Bronchial epithelial cell (primary cell): Measurements from ENCODE around the gene RNF167. TPM values are rescaled to one million over a fixed set of nuclear protein-coding genes. Genes with fewer than 3 reads are reported as not detected.

Experiments
- DNase-seq: peaks from one replicate; pipeline ENCODE4 v3.0.0-alpha.2; 2010; ENCODE audit warnings: low read depth
- FAIRE-seq: peaks from 2 replicates; lab custom pipeline; 2011; peaks lifted over from hg19 to GRCh38; lab: Jason Lieb, UNC
- H3K27me3 ChIP-seq: 2 replicates; pipeline ENCODE4 v1.5.1; 2011; ENCODE audit warnings: low read length; ENCODE audit not compliant: control insufficient read depth, insufficient read depth
- H3K36me3 ChIP-seq: 2 replicates; pipeline ENCODE4 v1.5.1; 2011; ENCODE audit warnings: low read length; ENCODE audit not compliant: control insufficient read depth, insufficient read depth
- H3K4me3 ChIP-seq: 2 replicates; pipeline ENCODE4 v1.5.1; 2011; ENCODE audit warnings: mild to moderate bottlenecking, low read depth, low read length, control low read depth
- CTCF ChIP-seq: IDR thresholded peaks from 2 replicates; pipeline ENCODE4 v1.5.1; 2011; ENCODE audit warnings: mild to moderate bottlenecking, moderate library complexity, low read length, control low read depth, inconsistent platforms; ENCODE audit not compliant: insufficient read depth, severe bottlenecking
- total RNA-seq: library from RNA; depleted of rRNA; stranded (reverse); fragments of >200 nt; gene quantifications from 2 replicates; pipeline ENCODE4 v1.2.1, GENCODE V29; 2014

RNF167 gene
- total RNA-seq, 1 donor from 2014 or later, result 15.8 TPM

DNA sequence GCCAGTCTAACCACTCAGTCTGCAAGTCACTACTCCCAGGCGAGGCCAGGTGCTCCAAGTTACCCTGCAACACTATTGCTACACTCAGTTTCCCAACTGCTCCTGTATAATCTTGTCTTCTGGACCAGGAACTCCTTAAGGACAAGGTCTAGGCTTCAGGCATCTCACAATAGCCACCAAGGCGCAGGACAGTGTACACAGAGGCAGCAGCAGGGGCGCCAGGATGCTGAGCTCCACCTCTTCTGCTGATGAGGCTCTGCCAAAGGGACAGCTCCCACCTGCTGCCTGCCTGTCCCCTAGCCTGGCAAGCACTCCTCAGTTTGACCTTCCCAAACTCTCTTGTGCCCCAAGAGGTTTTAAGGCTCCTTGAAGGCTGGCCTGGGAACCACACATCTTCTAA is 3.6 kb upstream of the RNF167 start:
- TF ChIP-seq CTCF, result no peak
- Histone ChIP-seq H3K4me3 (no peak overlapping the region), H3K27me3 (no peaks in the 10 kb centered on the region), H3K36me3 (peaks cover 18% of the 10 kb centered on the region)
- DNase-seq (no peak), FAIRE-seq (no peak)

DNA sequence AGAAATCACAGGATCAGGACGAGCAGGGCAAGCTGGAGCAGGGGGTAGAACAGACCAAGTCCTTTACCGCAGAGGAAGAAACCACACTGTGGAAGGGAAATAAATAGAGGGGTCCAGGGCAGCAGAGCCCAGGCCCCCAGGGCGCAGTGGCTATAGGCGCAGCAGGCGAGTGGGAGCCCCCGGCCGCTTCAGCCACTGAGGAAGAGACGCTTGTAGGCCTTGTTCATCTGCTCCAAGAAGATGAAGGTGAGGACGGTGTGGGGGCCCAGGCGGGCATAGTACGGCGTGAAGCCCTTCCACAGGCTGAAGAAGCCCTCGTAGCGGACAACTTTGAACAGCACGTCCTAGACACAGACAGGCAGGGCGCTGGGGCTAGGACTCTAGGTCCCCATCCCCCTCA is 2.5 kb upstream of the RNF167 start:
- no peak for TF ChIP-seq CTCF
- Histone ChIP-seq H3K4me3 (no peak overlapping the region), H3K27me3 (no peaks in the 10 kb centered on the region), H3K36me3 (peaks cover 21% of the 10 kb centered on the region)
- DNase-seq, result no peak
- no peak for FAIRE-seq

DNA sequence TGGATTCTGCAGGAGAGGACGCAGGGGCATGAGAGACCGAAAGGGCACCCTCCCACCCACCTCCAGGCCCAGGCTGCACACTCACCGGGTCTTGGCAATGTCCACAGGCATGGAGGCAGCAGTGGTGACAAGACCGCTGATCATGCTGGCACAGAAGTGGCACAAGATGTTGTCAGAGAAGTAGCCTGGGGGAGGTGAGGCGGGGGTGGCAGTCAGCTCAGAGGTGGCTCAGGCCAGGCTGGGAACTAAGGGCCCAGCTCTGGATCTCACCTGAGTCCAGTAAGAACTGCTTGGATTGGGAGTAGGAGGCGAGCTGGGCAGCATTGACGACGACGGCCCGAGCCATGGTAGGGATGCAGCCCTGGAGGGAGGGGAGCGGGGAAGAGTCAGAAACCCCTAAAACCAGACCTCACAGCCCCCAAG is 2.0 kb upstream of the RNF167 start:
- no peak for FAIRE-seq
- Histone ChIP-seq H3K27me3 (no peaks in the 10 kb centered on the region), H3K36me3 (peaks cover 21% of the 10 kb centered on the region), H3K4me3 (no peak overlapping the region)
- DNase-seq, result no peak
- TF ChIP-seq CTCF, result no peak

DNA sequence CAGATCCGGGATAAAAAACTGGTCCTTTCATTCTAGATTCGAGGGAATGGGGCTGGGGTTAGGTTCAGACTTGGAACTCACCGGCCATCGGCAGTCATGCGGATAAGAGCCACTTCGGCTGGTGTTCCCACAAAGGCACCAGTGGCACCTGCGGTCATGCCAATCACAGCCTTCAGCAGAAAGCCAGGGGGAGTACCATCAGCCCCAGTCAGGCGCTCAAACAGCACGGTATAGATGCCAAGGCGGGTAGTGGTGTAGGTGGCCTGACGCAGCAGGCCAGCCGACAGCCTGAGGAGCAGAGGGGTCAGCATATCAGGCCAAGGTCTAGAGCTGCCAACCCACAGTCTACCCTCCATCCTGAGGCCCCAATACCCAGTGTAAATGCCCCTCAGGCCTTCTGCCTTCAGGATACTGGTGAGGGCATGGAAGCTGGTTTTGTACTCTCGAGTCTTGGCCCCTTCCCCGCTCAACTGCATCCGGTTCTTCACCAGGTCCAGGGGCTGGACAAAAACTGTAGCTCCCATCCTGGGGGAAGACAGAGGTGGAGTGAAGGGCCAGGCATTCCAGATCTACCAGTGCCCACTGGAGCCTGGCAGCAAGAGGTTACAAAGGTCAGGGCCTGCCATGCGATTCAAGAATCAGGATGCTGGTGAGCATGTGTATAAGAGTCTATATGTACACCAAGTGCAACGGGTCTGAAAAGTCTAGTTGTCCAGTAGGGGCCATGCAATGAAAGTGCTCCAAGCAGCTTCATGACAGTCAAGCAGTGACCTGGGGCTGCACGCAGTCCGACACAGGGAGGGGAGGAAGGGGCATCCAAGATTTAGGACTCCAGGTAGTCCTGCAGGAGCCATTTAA is 1.2 kb upstream of the RNF167 start:
- peak; percentile 1 for TF ChIP-seq CTCF
- no peak for DNase-seq
- no peak for FAIRE-seq
- Histone ChIP-seq H3K4me3 (peak overlapping the region; percentile 93), H3K27me3 (no peaks in the 10 kb centered on the region), H3K36me3 (peaks cover 26% of the 10 kb centered on the region)

DNA sequence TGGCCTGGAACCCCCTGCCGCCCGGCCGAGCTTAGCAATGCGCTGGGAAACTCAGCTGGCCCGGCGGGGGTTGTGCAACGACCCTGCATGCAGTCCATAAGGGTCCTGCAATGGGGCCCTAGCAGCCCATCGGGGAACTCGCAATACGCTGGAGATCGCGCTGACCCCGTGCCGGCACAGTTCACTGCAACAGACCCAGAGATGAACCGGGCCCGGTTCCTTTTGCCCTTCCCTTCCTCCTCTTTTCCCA is 597 bp upstream of the RNF167 start:
- Histone ChIP-seq H3K4me3 (peak overlapping the region; percentile 93), H3K36me3 (peaks cover 27% of the 10 kb centered on the region), H3K27me3 (no peaks in the 10 kb centered on the region)
- FAIRE-seq (no peak), DNase-seq (no peak)
- TF ChIP-seq CTCF, result no peak
